Progenitor cell of endocrine pancreas (in vitro differentiated cells): ENCODE data around the gene PCSK9. TPM values are rescaled to one million over a fixed set of nuclear protein-coding genes. Genes with fewer than 3 reads are reported as not detected.
A peak's percentile ranks its signal among the peaks of the same experiment; 100 is the strongest.

ENCODE experiments used
- DNase-seq: peaks from one replicate; pipeline ENCODE4 v3.0.0; 2021; ENCODE audit warnings: low spot score; ENCODE audit not compliant: unreplicated experiment
- H3K27ac Mint-ChIP-seq: 2 replicates; pipeline ENCODE4 v1.8.0; 2021; ENCODE audit warnings: mild to moderate bottlenecking, moderate library complexity, mixed read lengths
- H3K27me3 Mint-ChIP-seq: 2 replicates; pipeline ENCODE4 v1.8.0; 2021; ENCODE audit warnings: mixed read lengths
- H3K36me3 Mint-ChIP-seq: 2 replicates; pipeline ENCODE4 v1.8.0; 2022; ENCODE audit warnings: mixed read lengths; ENCODE audit not compliant: insufficient read depth
- H3K4me1 Mint-ChIP-seq: 2 replicates; pipeline ENCODE4 v1.8.0; 2021; ENCODE audit warnings: low read depth, mixed read lengths
- H3K4me3 Mint-ChIP-seq: 2 replicates; pipeline ENCODE4 v1.8.0; 2021; ENCODE audit warnings: low read depth, mild to moderate bottlenecking, moderate library complexity, mixed read lengths
- H3K9me3 Mint-ChIP-seq: 2 replicates; pipeline ENCODE4 v1.8.0; 2021; ENCODE audit warnings: low read depth, mixed read lengths
- total RNA-seq: library from RNA; stranded (reverse); gene quantifications from 2 replicates; pipeline ENCODE4 v1.2.1, GENCODE V29; 2021
- TF ChIP-seq, protein P1 (sequence below): fragments of 200-600 bp; sonication (generic); IDR thresholded peaks from one replicate; pipeline ENCODE4 v1.5.0; 2021; ENCODE audit warnings: antibody characterized with exemption, mild to moderate bottlenecking; ENCODE audit not compliant: unreplicated experiment

The PCSK9 gene
- total RNA-seq, 1 donor from 2014 or later: 18.7 TPM

DNA sequence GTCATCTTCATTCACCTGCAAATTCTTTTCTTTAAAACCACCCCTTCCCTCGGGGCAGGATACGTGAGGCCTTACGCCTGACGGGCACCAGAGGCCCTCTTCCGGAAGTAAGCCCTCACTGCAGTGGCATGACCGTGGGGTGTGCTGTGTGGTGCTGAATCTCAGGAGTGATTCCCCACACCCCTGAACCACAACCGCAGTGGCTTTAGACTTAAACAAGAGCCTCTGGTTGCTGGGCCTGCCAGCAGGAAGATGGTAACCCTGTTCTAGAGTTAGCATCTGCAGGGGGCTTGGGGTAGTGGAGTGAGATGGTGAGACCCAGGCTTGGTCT is 28.5 kb upstream of the PCSK9 start:
- no peaks in the 10 kb centered on the region for H3K4me1 Mint-ChIP-seq
- DNase-seq: no peak
- H3K27me3 Mint-ChIP-seq: peaks cover 29% of the 10 kb centered on the region
- no peaks in the 10 kb centered on the region for H3K9me3 Mint-ChIP-seq
- TF ChIP-seq, protein P1, sequence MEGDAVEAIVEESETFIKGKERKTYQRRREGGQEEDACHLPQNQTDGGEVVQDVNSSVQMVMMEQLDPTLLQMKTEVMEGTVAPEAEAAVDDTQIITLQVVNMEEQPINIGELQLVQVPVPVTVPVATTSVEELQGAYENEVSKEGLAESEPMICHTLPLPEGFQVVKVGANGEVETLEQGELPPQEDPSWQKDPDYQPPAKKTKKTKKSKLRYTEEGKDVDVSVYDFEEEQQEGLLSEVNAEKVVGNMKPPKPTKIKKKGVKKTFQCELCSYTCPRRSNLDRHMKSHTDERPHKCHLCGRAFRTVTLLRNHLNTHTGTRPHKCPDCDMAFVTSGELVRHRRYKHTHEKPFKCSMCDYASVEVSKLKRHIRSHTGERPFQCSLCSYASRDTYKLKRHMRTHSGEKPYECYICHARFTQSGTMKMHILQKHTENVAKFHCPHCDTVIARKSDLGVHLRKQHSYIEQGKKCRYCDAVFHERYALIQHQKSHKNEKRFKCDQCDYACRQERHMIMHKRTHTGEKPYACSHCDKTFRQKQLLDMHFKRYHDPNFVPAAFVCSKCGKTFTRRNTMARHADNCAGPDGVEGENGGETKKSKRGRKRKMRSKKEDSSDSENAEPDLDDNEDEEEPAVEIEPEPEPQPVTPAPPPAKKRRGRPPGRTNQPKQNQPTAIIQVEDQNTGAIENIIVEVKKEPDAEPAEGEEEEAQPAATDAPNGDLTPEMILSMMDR: peak; percentile 33
- H3K27ac Mint-ChIP-seq: no peak overlapping the region
- no peak overlapping the region for H3K4me3 Mint-ChIP-seq
- H3K36me3 Mint-ChIP-seq: no peaks in the 10 kb centered on the region

DNA sequence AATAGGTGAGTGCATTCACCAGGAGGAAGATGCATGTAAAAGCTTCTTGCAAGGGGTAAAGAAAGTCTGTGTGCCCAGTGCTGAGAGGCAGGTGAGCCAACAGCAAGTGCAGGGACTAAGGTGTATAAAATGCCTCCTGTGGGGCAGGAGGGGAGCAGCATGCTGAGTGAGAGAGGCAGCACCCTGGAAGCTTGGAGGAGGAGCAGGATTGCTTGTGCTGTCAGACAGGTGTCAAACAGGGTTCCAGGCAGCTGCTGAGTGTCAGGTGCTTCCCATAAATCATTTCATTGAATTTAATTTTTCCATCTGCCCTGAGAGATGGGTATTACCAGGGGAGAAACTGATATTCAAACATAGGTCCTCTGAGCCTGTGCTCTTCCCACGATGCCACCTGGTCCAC is 26.7 kb upstream of the PCSK9 start:
- peaks cover 39% of the 10 kb centered on the region for H3K27me3 Mint-ChIP-seq
- H3K27ac Mint-ChIP-seq: peak overlapping the region; percentile 59
- H3K4me1 Mint-ChIP-seq: no peaks in the 10 kb centered on the region
- DNase-seq: no peak
- H3K9me3 Mint-ChIP-seq: no peaks in the 10 kb centered on the region
- no peaks in the 10 kb centered on the region for H3K36me3 Mint-ChIP-seq
- TF ChIP-seq, protein P1: no peak
- no peak overlapping the region for H3K4me3 Mint-ChIP-seq

DNA sequence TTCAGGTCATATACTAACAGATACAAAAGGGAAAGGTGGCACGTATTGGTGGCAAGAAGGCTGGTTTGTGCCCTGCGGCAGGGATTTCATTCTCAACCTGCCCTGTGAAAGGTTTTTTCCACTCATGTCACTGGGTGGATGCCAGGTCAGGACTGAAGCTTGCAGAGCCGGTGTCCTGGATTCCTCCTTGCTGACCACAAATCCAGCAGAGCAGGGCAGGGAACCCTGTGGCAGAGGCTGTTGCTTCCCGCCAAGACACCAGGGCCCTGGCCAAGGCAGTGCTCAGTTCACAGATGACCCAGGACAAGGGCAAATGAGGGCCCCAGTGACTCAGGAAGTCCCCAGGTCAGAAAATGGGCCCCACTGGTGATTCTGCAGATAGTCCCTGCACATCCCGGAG is 24.2 kb upstream of the PCSK9 start:
- H3K27ac Mint-ChIP-seq: no peak overlapping the region
- DNase-seq: no peak
- H3K4me1 Mint-ChIP-seq: no peaks in the 10 kb centered on the region
- H3K27me3 Mint-ChIP-seq: peaks cover 45% of the 10 kb centered on the region
- TF ChIP-seq, protein P1: no peak
- no peaks in the 10 kb centered on the region for H3K36me3 Mint-ChIP-seq
- H3K9me3 Mint-ChIP-seq: no peaks in the 10 kb centered on the region
- H3K4me3 Mint-ChIP-seq: no peak overlapping the region

DNA sequence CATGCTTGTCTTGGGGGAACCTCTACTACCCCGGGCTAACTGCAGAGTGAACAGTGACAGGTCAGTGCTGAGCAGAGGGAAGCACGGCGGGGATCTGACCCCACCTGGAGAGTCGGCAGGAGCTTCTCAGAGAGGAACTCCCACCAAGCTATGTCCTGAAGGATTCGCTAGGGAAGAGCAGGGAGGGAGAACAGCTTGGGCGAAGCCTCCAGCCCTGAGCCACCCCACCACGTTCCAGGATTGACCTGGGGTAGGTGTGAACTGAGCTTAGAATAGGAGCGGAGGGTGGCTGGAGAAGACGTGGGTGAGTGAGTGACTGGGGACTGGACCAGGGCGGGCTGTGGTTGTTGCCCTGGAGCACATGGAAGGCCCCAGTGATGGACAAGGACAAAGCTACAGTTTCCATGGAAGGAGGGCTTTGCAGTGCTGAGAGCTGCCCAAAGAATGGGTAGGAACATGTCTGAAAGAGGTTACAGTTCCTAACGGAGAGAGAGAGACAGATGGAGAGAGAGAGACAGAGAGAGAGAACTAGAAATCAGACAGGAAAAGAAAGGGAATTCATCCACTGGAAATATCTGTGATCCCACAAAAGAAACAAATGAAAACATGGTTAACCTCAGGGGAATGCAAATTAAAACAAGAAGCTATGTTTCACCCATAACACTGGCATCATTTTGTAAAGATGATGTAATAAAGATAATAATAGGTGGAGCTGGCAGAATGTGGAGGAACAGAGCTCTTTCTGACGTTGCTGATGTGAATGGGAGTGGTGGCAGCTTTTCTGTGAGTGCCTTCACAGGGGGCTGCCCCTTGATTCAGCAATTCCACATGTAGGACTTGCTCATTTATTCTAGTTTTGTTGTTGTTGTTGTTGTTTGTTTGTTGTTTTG is 23.4 kb upstream of the PCSK9 start:
- Mint-ChIP-seq H3K4me3 (no peak overlapping the region), H3K9me3 (no peaks in the 10 kb centered on the region), H3K27me3 (peaks cover 49% of the 10 kb centered on the region), H3K4me1 (no peaks in the 10 kb centered on the region), H3K36me3 (no peaks in the 10 kb centered on the region), H3K27ac (no peak overlapping the region)
- TF ChIP-seq, protein P1: no peak
- no peak for DNase-seq

DNA sequence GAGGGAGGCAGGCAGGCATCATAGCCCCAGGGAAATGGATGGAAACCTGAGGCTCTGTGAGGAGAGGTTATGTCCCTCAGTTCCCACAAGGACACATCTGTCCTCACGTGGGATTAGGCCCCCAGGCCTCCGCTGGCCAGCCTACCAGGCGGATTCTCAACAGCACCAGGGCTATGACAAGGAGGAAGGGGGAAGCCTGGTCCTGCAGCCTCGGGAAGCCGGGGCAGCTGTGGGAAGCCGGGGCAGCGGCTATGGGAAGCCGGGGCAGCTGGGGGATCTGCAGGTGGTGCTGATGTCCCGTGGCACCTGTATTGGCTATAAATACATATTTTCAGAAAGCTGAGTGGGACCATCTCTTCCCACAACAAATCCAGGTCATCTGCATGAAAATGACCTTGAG is 21.0 kb upstream of the PCSK9 start:
- Mint-ChIP-seq H3K4me1 (no peaks in the 10 kb centered on the region), H3K36me3 (no peaks in the 10 kb centered on the region)
- no peak for DNase-seq

More for the DNA sequence above, 21.0 kb upstream of the PCSK9 start:
- TF ChIP-seq, protein P1: no peak
- Mint-ChIP-seq H3K9me3 (no peaks in the 10 kb centered on the region), H3K27ac (no peak overlapping the region), H3K27me3 (peaks cover 48% of the 10 kb centered on the region), H3K4me3 (no peak overlapping the region)
